Measurements from ENCODE around the gene PPDPF. TPM values are rescaled to one million over a fixed set of nuclear protein-coding genes. Genes with fewer than 3 reads are reported as not detected.

PPDPF gene
- total and polyA plus RNA-seq, 2 donors (not counting 3 experiments of a cell fraction or from before 2014, with no cell fraction given): 52.2 to 219 TPM

GRCh38 chr20:63484651-63485403 lies 35.7 kb upstream of the PPDPF start:
- Histone ChIP-seq H3K9ac (replicated peaks; ENCODE audit: extremely low read depth, insufficient read depth, low read length) (no peak overlapping the region), H3K4me3 (replicated peaks in 1 of 3; ENCODE audit: insufficient read depth in 1 of 3, low read depth in 1 of 3, low read length in 3 of 3) (no peak overlapping the region), H3K27ac (ENCODE audit: insufficient read depth, low read depth, low read length) (no peak overlapping the region), H3K27me3 (ENCODE audit: control insufficient read depth in 2 of 2, insufficient read depth in 2 of 2, low read length in 2 of 2) (no peaks in the 10 kb centered on the region), H2AFZ (ENCODE audit: low read depth, low read length) (no peak overlapping the region), H3K79me2 (ENCODE audit: control insufficient read depth, insufficient read depth, low read length) (no peaks in the 10 kb centered on the region), H3K9me1 (replicated peaks; ENCODE audit: control insufficient read depth, extremely low read depth, insufficient read depth, low read length) (no peaks in the 10 kb centered on the region), H3K4me2 (ENCODE audit: insufficient read depth, low read length) (no peak overlapping the region), H3K9me3 (replicated peaks; ENCODE audit: control insufficient read depth, insufficient read depth, low read length) (no peaks in the 10 kb centered on the region), H3K36me3 (ENCODE audit: control insufficient read depth in 2 of 2, extremely low read depth in 1 of 2, insufficient read depth in 2 of 2, low read length in 2 of 2) (no peaks in the 10 kb centered on the region), H4K20me1 (replicated peaks; ENCODE audit: control insufficient read depth, extremely low read depth, insufficient read depth, low read length) (no peaks in the 10 kb centered on the region), H3K4me1 (ENCODE audit: control insufficient read depth, extremely low read depth, insufficient read depth, low read length) (no peaks in the 10 kb centered on the region)
- CTCF ChIA-PET: interaction anchor here (1.3 to 2.1 kb wide), 2 partner anchors 12 to 15 kb away, joined by 3 to 14 read pairs; no protein-coding TSS in a partner anchor
- POLR2A ChIA-PET: no interaction called here
- TF ChIP-seq POLR2A (IDR thresholded peaks at IDR 0.05; ENCODE audit: low read depth, low read length): no peak
- no peak for TF ChIP-seq MYC (IDR thresholded peaks at IDR 0.05; ENCODE audit: low read depth, low read length)
- TF ChIP-seq FOS (IDR thresholded peaks at IDR 0.05; ENCODE audit: borderline replicate concordance, insufficient read depth, low read length): no peak
- TF ChIP-seq JUN (IDR thresholded peaks at IDR 0.05; ENCODE audit: borderline replicate concordance, insufficient read depth, insufficient read length, low read depth): no peak
- TF ChIP-seq EZH2 (IDR thresholded peaks at IDR 0.05; ENCODE audit: borderline replicate concordance, low read depth, low read length, severe bottlenecking): no peak
- TF ChIP-seq POLR2AphosphoS5 (IDR thresholded peaks at IDR 0.05; ENCODE audit: insufficient read depth, low read depth, low read length): no peak
- TF ChIP-seq MAX (IDR thresholded peaks at IDR 0.05; ENCODE audit: insufficient read depth, insufficient read length): no peak
- TF ChIP-seq CTCF (IDR thresholded peaks at IDR 0.05; ENCODE audit: extremely low read depth in 1 of 2, insufficient read depth in 1 of 2, low read depth in 1 of 2, low read length in 2 of 2): no peak
- TF ChIP-seq GATA2 (IDR thresholded peaks at IDR 0.05; ENCODE audit: insufficient read depth, insufficient read length, low read depth, low read length): no peak
- dilution Hi-C loops (cut with MboI; ENCODE audit: extremely low pct_ligation_motif_present, low sequenced_read_pairs): no loop called here
- DNase-seq (ENCODE audit: low read depth, low spot score) (no peak), FAIRE-seq (no peak)
- BruUV-seq (replicated peaks): no TSS peak
- intact Hi-C loops (cut with micrococcal nuclease): no loop called here
